DLD1 (cell line): ENCODE measurements around the gene LAMTOR5.
"Not testable (repeated sequence)": the region's sequence is repeated elsewhere in the genome, so short reads cannot be mapped to it uniquely, and the experiment has no call there.

Experiments used
- in situ Hi-C: cut with HindIII; loops from 2 replicates; pipeline ENCODE4 v1.10.0; 2017; ENCODE audit warnings: low sequenced_read_pairs

Gene LAMTOR5

GRCh38 chr1:110407260-110408210 is at the start of gene LAMTOR5:
LAMTOR5 (minus strand) TSS chr1:110407694; CDS start chr1:110407620, 74 bp downstream.
- in situ Hi-C loops: no loop called here

GRCh38 chr1:110457206-110457605 is 49.7 kb upstream of the LAMTOR5 start:
- in situ Hi-C loops: no loop called here

GRCh38 chr1:110455151-110455550 is 47.7 kb upstream of the LAMTOR5 start:
- in situ Hi-C loops: no loop called here

- in situ Hi-C loops: no loop called here
Measured at GRCh38 chr1:110454328-110454727, 46.8 kb upstream of the LAMTOR5 start.

- in situ Hi-C loops: no loop called here
Measured at GRCh38 chr1:110453829-110454228, 46.3 kb upstream of the LAMTOR5 start.

GRCh38 chr1:110452330-110452729 is 44.8 kb upstream of the LAMTOR5 start:
- in situ Hi-C loops: no loop called here

- in situ Hi-C loops: no loop called here
Measured at GRCh38 chr1:110450929-110451328, 43.4 kb upstream of the LAMTOR5 start, which contains the start of gene PROK1. PROK1 (plus strand) TSS chr1:110451149; CDS start chr1:110451217, 68 bp downstream.

- in situ Hi-C loops: no loop called here
Measured at GRCh38 chr1:110449661-110450651, 42.5 kb upstream of the LAMTOR5 start.

- in situ Hi-C loops: no loop called here
Measured at GRCh38 chr1:110444561-110444960, 37.1 kb upstream of the LAMTOR5 start.

- in situ Hi-C loops: no loop called here
Measured at GRCh38 chr1:110443451-110443850, 36.0 kb upstream of the LAMTOR5 start.

GRCh38 chr1:110441888-110442287 is 34.4 kb upstream of the LAMTOR5 start:
- in situ Hi-C loops: no loop called here

- in situ Hi-C loops: no loop called here
Measured at GRCh38 chr1:110440877-110441276, 33.4 kb upstream of the LAMTOR5 start.

GRCh38 chr1:110439873-110440272 is 32.4 kb upstream of the LAMTOR5 start:
- in situ Hi-C loops: not testable (repeated sequence)

- in situ Hi-C loops: no loop called here
Measured at GRCh38 chr1:110438893-110439292, 31.4 kb upstream of the LAMTOR5 start.

GRCh38 chr1:110437645-110438299 is 30.3 kb upstream of the LAMTOR5 start:
- in situ Hi-C loops: not testable (repeated sequence)

GRCh38 chr1:110436635-110437034 is 29.1 kb upstream of the LAMTOR5 start:
- in situ Hi-C loops: no loop called here

- in situ Hi-C loops: no loop called here
Measured at GRCh38 chr1:110434946-110435345, 27.5 kb upstream of the LAMTOR5 start.

GRCh38 chr1:110433803-110434202 is 26.3 kb upstream of the LAMTOR5 start:
- in situ Hi-C loops: no loop called here

GRCh38 chr1:110433213-110433612 is 25.7 kb upstream of the LAMTOR5 start:
- in situ Hi-C loops: no loop called here

- in situ Hi-C loops: no loop called here
Measured at GRCh38 chr1:110430901-110431300, 23.4 kb upstream of the LAMTOR5 start.

GRCh38 chr1:110430366-110430765 is 22.9 kb upstream of the LAMTOR5 start:
- in situ Hi-C loops: no loop called here
